ENCODE results near the gene SFTPB.

- TF ChIP-seq CTCF (IDR thresholded peaks at IDR 0.05) (no peak), POLR2A (IDR thresholded peaks at IDR 0.05) (no peak)
Measured at GRCh38 chr2:85704038-85704437, 36.0 kb upstream of the SFTPB start.
